Left ventricle myocardium inferior (tissue), 1 donor: Measurements from ENCODE around the gene MRPL53. TPM values are rescaled to one million over a fixed set of nuclear protein-coding genes. Genes with fewer than 3 reads are reported as not detected.

Source experiments
- DNase-seq: peaks from one replicate; pipeline ENCODE4 v3.0.0-alpha.2; 2020
- H3K27ac ChIP-seq: fragments of 200-600 bp; replicated peaks from 2 replicates; pipeline ENCODE4 v1.8.0; 2021
- H3K27me3 ChIP-seq: fragments of 200-600 bp; 2 replicates; pipeline ENCODE4 v1.8.0; 2021; ENCODE audit warnings: low read depth
- H3K36me3 ChIP-seq: fragments of 200-600 bp; 2 replicates; pipeline ENCODE4 v1.8.0; 2021
- H3K4me1 ChIP-seq: fragments of 200-600 bp; 2 replicates; pipeline ENCODE4 v1.8.0; 2021
- H3K4me3 ChIP-seq: fragments of 200-600 bp; 2 replicates; pipeline ENCODE4 v1.8.0; 2021; ENCODE audit warnings: mild to moderate bottlenecking, moderate library complexity
- H3K9me3 ChIP-seq: fragments of 200-600 bp; replicated peaks from 2 replicates; pipeline ENCODE4 v1.8.0; 2021
- CTCF ChIP-seq: fragments of 200-600 bp; IDR thresholded peaks from 2 replicates; pipeline ENCODE4 v1.8.0; 2021; ENCODE audit warnings: antibody characterized with exemption, mild to moderate bottlenecking, borderline replicate concordance
- intact Hi-C: fragments of 100-400 bp; cut with micrococcal nuclease; formaldehyde crosslinking; loops from one replicate; pipeline ENCODE4 v1.11.0; 2022
- total RNA-seq: library from RNA; stranded (reverse); fragmentation: NEBNext Ultra II Directional; extraction: Animal tissue kit (Norgen Biotek cat#: 25700); gene quantifications from one replicate; pipeline ENCODE4 v1.2.1, GENCODE V29; 2021
- donor health status: DM: no; HTN: yes; CAD: no; lungs with severe emphysema.

The MRPL53 gene
- total RNA-seq, 1 donor from 2014 or later: 176 TPM

- no peak for DNase-seq
- peaks cover 18% of the 10 kb centered on the region for H3K36me3 ChIP-seq
- no peak for TF ChIP-seq CTCF
- H3K27ac ChIP-seq: no peak overlapping the region
- H3K27me3 ChIP-seq: peaks cover 56% of the 10 kb centered on the region
- peaks cover 32% of the 10 kb centered on the region for H3K4me1 ChIP-seq
- no peaks in the 10 kb centered on the region for H3K9me3 ChIP-seq
- intact Hi-C loops: no loop called here
- H3K4me3 ChIP-seq: peak overlapping the region; percentile 50
Measured at GRCh38 chr2:74496997-74497776, 24.7 kb upstream of the MRPL53 start.

DNA sequence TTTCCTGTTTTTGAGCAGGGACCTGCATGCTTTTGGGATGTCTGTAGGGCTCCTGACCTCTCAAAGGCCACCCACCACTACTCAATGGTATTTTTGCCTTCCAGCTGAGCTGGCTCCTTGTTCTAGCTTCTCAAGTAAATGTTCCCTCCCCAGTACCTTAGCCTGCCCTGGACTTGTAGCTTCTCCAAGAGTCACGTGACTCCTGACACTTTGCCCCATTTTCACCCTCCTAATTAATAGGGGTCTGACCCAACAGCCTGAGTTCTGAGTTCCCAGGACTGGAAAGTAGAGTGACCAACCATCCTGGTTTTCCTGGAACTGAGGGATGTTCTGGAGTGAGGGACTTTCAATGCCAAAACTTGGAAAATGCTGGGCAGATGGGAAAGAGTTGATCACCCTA, 23.0 kb upstream of the MRPL53 start:
- H3K4me1 ChIP-seq: peaks cover 29% of the 10 kb centered on the region
- H3K36me3 ChIP-seq: peaks cover 36% of the 10 kb centered on the region
- H3K27me3 ChIP-seq: peaks cover 39% of the 10 kb centered on the region
- H3K9me3 ChIP-seq: no peaks in the 10 kb centered on the region
- H3K4me3 ChIP-seq: no peak overlapping the region
- intact Hi-C loops: no loop called here
- H3K27ac ChIP-seq: no peak overlapping the region
- no peak for TF ChIP-seq CTCF
- no peak for DNase-seq

- Histone ChIP-seq H3K27me3 (peaks cover 20% of the 10 kb centered on the region), H3K4me1 (peaks cover 13% of the 10 kb centered on the region), H3K27ac (no peak overlapping the region), H3K4me3 (no peak overlapping the region), H3K36me3 (peaks cover 48% of the 10 kb centered on the region), H3K9me3 (no peaks in the 10 kb centered on the region)
- no peak for DNase-seq
- TF ChIP-seq CTCF: no peak
- intact Hi-C loops: no loop called here
Measured at GRCh38 chr2:74493546-74493945, 21.1 kb upstream of the MRPL53 start.

DNA sequence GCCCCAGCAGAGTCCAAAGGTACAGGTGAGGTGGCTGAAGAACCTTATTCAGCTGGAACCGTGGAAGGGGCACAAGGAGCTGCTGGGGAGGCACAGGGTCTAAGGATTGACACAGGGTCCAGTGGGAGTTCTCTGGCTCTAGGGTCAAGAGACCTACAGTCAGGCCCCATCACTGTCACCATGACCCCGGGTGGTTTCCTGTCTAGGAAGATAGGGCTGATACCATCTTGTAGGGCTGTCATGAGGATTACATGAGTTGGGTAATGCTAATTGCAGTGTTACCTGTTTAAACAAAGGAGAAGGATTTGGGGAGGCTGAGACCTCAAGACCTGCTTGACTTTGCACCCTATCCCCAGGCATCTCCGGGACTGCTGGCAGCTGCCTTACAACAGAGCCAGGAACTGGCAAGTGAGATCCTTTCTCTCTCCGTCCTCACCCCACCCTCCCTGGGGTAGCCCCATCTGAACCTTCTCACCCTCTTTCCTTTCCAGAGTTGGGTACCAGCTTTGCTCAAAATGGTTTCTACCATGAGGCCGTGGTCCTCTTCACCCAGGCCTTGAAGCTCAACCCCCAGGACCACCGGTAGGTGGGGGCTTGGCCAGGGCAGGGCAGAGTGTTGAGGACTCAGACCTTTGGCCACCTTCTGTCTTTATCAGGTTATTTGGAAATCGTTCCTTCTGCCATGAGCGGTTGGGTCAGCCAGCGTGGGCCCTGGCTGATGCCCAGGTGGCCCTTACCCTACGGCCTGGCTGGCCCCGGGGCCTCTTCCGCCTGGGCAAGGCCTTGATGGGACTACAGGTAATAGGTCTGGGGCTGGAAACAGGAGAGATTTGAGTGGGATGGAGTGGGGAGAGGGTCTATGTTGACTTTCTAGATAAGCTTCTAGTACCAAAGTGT, 19.4 kb upstream of the MRPL53 start:
- no peaks in the 10 kb centered on the region for H3K9me3 ChIP-seq
- no peaks in the 10 kb centered on the region for H3K4me1 ChIP-seq
- peaks cover 3% of the 10 kb centered on the region for H3K27me3 ChIP-seq
- no peak for DNase-seq
- no peak overlapping the region for H3K27ac ChIP-seq
- intact Hi-C loops: no loop called here
- no peak for TF ChIP-seq CTCF
- no peak overlapping the region for H3K4me3 ChIP-seq
- peaks cover 58% of the 10 kb centered on the region for H3K36me3 ChIP-seq

DNA sequence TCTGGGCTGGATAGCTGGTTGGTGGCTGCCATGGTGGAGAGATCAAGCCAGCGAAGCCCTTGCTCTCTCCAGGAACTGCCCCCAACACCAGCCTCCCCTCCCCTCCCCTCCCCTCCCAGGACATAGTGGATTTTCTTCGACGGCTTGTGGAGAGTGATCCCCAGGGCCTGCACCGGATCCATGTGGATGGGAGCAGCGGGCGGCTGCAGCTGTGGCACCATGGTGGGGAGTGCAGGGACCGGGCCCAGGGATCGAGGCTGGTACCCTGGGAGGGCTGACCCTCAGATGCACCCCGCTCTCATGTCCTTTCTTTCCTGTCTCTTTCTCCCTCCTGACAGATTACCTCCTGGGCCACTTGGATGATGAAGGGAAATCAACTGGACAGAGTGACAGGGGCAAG, 17.4 kb upstream of the MRPL53 start:
- Histone ChIP-seq H3K9me3 (no peaks in the 10 kb centered on the region), H3K36me3 (peaks cover 76% of the 10 kb centered on the region), H3K27me3 (no peaks in the 10 kb centered on the region), H3K4me1 (no peaks in the 10 kb centered on the region), H3K4me3 (no peak overlapping the region), H3K27ac (no peak overlapping the region)
- DNase-seq: no peak
- intact Hi-C loops: loop anchor here (10.0 kb wide), 1 partner anchor 55 kb away; no protein-coding TSS in a partner anchor
- TF ChIP-seq CTCF: no peak
